ENCODE results near the gene ATXN7L1. TPM values are rescaled to one million over a fixed set of nuclear protein-coding genes. Genes with fewer than 3 reads are reported as not detected.

Gene ATXN7L1
- total RNA-seq, 1 experiment from 2014 or later = 14.6 TPM

DNA sequence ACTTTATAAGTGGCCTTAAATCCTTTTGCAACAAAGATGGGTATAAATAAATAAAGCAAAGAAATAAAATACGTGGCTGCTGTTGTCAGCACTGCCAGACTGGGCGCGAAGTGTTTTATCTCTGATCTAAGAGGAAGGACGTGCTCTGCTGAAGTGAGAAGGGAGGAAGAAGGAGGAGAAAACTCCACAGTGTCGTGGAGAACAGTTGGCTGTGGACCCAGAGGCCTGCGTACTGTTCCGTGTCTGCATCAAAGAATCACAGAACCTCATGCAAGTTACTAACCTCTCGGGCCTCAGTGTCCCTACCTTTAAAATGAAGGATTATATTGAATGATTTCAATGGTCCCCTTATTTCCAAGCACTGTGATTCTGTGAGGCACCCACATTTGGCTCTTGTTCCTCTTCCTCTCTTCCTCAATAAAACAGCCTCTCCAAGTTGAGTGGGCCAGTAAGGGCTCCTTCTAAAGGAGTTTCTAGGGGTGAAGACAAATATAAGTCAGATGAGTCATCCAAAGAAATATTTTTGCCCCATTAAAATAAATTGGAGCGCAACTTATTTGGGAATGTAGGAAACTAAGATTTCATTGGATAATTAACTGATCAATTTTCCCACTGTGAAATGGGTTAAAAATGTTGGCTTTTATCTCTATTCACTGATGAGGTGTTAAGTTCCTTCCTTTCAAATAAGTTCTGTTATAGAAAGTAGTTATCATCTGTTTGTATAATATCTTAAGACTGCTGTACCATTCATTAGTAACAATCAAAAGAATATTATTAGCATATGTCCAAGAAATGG, 168.2 kb downstream of the ATXN7L1 start:
- POLR2A ChIA-PET (ENCODE audit: unreplicated experiment) = no interaction called here
- Histone ChIP-seq H3F3A (ENCODE audit: insufficient read depth, low read depth) (peaks cover under 1% of the 10 kb centered on the region; the same call in 1 of the 2 replicates), H3K27me3 (ENCODE audit: insufficient read depth, low read depth) (no peaks in the 10 kb centered on the region), H3K79me2 (ENCODE audit: low read depth) (no peaks in the 10 kb centered on the region), H4K20me1 (ENCODE audit: insufficient read depth) (no peaks in the 10 kb centered on the region), H2AFZ (no peak overlapping the region), H3K4me1 (replicated peaks; ENCODE audit: insufficient read depth) (peaks cover 3% of the 10 kb centered on the region; the same call in 1 of the 2 replicates), H3K9me3 (ENCODE audit: insufficient read depth, low read depth) (peaks cover 27% of the 10 kb centered on the region; the same call in 1 of the 2 replicates), H3K9me2 (ENCODE audit: insufficient read depth) (no peaks in the 10 kb centered on the region), H3K27ac (no peak overlapping the region), H3K4me2 (no peak overlapping the region), H3K4me3 (no peak overlapping the region), H3K36me3 (ENCODE audit: low read depth) (no peaks in the 10 kb centered on the region)
- no peak for TF ChIP-seq EZH2 (IDR thresholded peaks at IDR 0.05; ENCODE audit: low read depth)
- TF ChIP-seq, protein P1, sequence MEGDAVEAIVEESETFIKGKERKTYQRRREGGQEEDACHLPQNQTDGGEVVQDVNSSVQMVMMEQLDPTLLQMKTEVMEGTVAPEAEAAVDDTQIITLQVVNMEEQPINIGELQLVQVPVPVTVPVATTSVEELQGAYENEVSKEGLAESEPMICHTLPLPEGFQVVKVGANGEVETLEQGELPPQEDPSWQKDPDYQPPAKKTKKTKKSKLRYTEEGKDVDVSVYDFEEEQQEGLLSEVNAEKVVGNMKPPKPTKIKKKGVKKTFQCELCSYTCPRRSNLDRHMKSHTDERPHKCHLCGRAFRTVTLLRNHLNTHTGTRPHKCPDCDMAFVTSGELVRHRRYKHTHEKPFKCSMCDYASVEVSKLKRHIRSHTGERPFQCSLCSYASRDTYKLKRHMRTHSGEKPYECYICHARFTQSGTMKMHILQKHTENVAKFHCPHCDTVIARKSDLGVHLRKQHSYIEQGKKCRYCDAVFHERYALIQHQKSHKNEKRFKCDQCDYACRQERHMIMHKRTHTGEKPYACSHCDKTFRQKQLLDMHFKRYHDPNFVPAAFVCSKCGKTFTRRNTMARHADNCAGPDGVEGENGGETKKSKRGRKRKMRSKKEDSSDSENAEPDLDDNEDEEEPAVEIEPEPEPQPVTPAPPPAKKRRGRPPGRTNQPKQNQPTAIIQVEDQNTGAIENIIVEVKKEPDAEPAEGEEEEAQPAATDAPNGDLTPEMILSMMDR (conservative IDR thresholded peaks at IDR 0.05) = no peak
- BruUV-seq (replicated peaks) = no TSS peak
- no peak for DNase-seq
- CTCF ChIA-PET = no interaction called here
- intact Hi-C loops (cut with micrococcal nuclease; ENCODE audit: unreplicated experiment) = no loop called here

GRCh38 chr7:105707381-105707780, 169.0 kb downstream of the ATXN7L1 start:
- TF ChIP-seq, protein P1 (conservative IDR thresholded peaks at IDR 0.05) = no peak
- no peak for TF ChIP-seq EZH2 (IDR thresholded peaks at IDR 0.05; ENCODE audit: low read depth)
- intact Hi-C loops (cut with micrococcal nuclease; ENCODE audit: unreplicated experiment) = no loop called here
- BruUV-seq (replicated peaks) = no TSS peak
- no peak overlapping the region for H2AFZ ChIP-seq
- DNase-seq = no peak
- H3K36me3 ChIP-seq (ENCODE audit: low read depth) = no peaks in the 10 kb centered on the region
- no peaks in the 10 kb centered on the region for H3K79me2 ChIP-seq (ENCODE audit: low read depth)
- H3K27ac ChIP-seq = no peak overlapping the region
- H4K20me1 ChIP-seq (ENCODE audit: insufficient read depth) = no peaks in the 10 kb centered on the region
- no peak overlapping the region for H3K4me3 ChIP-seq
- peaks cover 20% of the 10 kb centered on the region; the same call in 1 of the 2 replicates for H3K9me3 ChIP-seq (ENCODE audit: insufficient read depth, low read depth)
- no peaks in the 10 kb centered on the region for H3K9me2 ChIP-seq (ENCODE audit: insufficient read depth)
- H3F3A ChIP-seq (ENCODE audit: insufficient read depth, low read depth) = no peaks in the 10 kb centered on the region
- no peaks in the 10 kb centered on the region for H3K27me3 ChIP-seq (ENCODE audit: insufficient read depth, low read depth)
- ChIA-PET POLR2A (ENCODE audit: unreplicated experiment) (no interaction called here), CTCF (no interaction called here)
- no peak overlapping the region for H3K4me2 ChIP-seq
- H3K4me1 ChIP-seq (replicated peaks; ENCODE audit: insufficient read depth) = no peaks in the 10 kb centered on the region

GRCh38 chr7:105705427-105705826, 171.0 kb downstream of the ATXN7L1 start:
- Histone ChIP-seq H3F3A (ENCODE audit: insufficient read depth, low read depth) (no peaks in the 10 kb centered on the region), H3K4me3 (no peak overlapping the region), H3K9me3 (ENCODE audit: insufficient read depth, low read depth) (peaks cover under 1% of the 10 kb centered on the region; the same call in 1 of the 2 replicates), H3K4me1 (replicated peaks; ENCODE audit: insufficient read depth) (no peaks in the 10 kb centered on the region), H3K9me2 (ENCODE audit: insufficient read depth) (no peaks in the 10 kb centered on the region), H3K4me2 (no peak overlapping the region), H3K27ac (no peak overlapping the region), H4K20me1 (ENCODE audit: insufficient read depth) (no peaks in the 10 kb centered on the region), H2AFZ (no peak overlapping the region), H3K79me2 (ENCODE audit: low read depth) (no peaks in the 10 kb centered on the region), H3K27me3 (ENCODE audit: insufficient read depth, low read depth) (no peaks in the 10 kb centered on the region), H3K36me3 (ENCODE audit: low read depth) (no peaks in the 10 kb centered on the region)
- no TSS peak for BruUV-seq (replicated peaks)
- POLR2A ChIA-PET (ENCODE audit: unreplicated experiment) = no interaction called here
- no peak for TF ChIP-seq EZH2 (IDR thresholded peaks at IDR 0.05; ENCODE audit: low read depth)
- TF ChIP-seq, protein P1 (conservative IDR thresholded peaks at IDR 0.05) = no peak
- CTCF ChIA-PET = no interaction called here
- no peak for DNase-seq
- intact Hi-C loops (cut with micrococcal nuclease; ENCODE audit: unreplicated experiment) = no loop called here
